Measurements from ENCODE around the gene HNRNPF. TPM values are rescaled to one million over a fixed set of nuclear protein-coding genes. Genes with fewer than 3 reads are reported as not detected.
"Not testable (repeated sequence)": the region's sequence is repeated elsewhere in the genome, so short reads cannot be mapped to it uniquely, and the experiment has no call there.

The HNRNPF gene
- total RNA-seq, 4 donors from 2014 or later: 86.2 to 211 (median 142) TPM

DNA sequence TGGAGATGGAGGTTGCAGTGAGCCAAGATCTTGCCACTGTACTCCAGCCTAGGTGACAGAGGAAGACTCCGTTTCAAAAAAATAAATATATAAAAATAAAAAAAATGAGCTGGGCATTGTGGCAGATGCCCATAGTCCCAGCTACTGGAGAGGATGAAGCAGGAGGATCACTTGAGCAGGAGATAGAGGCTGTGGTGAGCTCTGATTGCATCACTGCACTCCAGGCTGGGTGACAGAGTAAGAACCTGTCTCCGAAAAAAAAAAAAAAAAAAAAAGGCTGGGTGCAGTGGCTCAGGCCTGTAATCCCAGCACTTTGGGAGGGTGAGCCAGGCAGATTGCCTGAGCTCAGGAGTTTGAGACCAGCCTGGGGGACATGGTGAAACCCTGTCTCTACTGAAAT is 39.8 kb upstream of the HNRNPF start:
- intact Hi-C loops (cut with DNase I; ENCODE audit: low total_unique reads): no loop called here
- DNase-seq: no peak
- TF ChIP-seq, protein P1, sequence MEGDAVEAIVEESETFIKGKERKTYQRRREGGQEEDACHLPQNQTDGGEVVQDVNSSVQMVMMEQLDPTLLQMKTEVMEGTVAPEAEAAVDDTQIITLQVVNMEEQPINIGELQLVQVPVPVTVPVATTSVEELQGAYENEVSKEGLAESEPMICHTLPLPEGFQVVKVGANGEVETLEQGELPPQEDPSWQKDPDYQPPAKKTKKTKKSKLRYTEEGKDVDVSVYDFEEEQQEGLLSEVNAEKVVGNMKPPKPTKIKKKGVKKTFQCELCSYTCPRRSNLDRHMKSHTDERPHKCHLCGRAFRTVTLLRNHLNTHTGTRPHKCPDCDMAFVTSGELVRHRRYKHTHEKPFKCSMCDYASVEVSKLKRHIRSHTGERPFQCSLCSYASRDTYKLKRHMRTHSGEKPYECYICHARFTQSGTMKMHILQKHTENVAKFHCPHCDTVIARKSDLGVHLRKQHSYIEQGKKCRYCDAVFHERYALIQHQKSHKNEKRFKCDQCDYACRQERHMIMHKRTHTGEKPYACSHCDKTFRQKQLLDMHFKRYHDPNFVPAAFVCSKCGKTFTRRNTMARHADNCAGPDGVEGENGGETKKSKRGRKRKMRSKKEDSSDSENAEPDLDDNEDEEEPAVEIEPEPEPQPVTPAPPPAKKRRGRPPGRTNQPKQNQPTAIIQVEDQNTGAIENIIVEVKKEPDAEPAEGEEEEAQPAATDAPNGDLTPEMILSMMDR (IDR thresholded peaks at IDR 0.05): no peak
- no peak for TF ChIP-seq POLR2A (IDR thresholded peaks at IDR 0.05)

GRCh38 chr10:43446219-43447017 is 37.4 kb upstream of the HNRNPF start:
- DNase-seq; H3K36me3 ChIP-seq; intact Hi-C loops (cut with DNase I; ENCODE audit: low total_unique reads); H3K4me3 ChIP-seq; H3K9me3 ChIP-seq; H3K4me1 ChIP-seq; H3K27ac ChIP-seq; H3K27me3 ChIP-seq: not testable (repeated sequence)

More for the DNA sequence above, 39.8 kb upstream of the HNRNPF start:
- H3K36me3 ChIP-seq: no peaks in the 10 kb centered on the region
- no peak overlapping the region for H3K27ac ChIP-seq
- H3K27me3 ChIP-seq: no peaks in the 10 kb centered on the region
- H3K9me3 ChIP-seq: no peaks in the 10 kb centered on the region
- H3K4me1 ChIP-seq: no peaks in the 10 kb centered on the region
- no peak overlapping the region for H3K4me3 ChIP-seq

DNA sequence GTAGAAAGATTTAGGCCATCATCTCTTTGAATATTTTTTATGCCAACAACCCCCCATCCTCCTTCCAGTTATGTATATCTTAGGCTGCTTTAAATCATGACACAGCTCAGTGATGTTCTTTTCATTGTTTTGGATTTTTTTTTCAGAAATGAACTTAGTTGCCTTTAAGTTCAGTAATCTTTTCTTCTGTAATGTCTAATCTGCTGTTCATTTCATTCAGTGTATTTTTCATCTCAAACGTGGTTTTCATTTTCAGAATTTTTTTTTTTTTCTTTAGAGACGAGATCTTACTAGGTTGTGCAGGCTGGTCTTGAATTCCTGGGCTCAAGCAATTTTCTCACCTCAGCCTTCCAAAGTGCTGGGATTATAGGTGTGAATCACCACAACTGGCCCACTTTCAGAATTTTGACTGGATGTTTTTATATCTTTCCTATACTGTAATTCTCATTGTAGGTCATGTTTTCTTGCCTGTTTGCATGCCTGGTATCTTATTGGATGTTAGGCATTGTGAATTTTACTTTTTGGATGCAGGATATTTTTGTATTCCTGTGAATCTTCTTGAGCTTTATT is 36.0 kb upstream of the HNRNPF start:
- H3K9me3 ChIP-seq: no peaks in the 10 kb centered on the region
- H3K4me1 ChIP-seq: no peaks in the 10 kb centered on the region
- H3K27ac ChIP-seq: no peak overlapping the region
- DNase-seq: no peak
- no peaks in the 10 kb centered on the region for H3K36me3 ChIP-seq
- intact Hi-C loops (cut with DNase I; ENCODE audit: low total_unique reads): no loop called here
- no peak overlapping the region for H3K4me3 ChIP-seq
- no peaks in the 10 kb centered on the region for H3K27me3 ChIP-seq
- TF ChIP-seq POLR2A (IDR thresholded peaks at IDR 0.05): no peak
- TF ChIP-seq, protein P1 (IDR thresholded peaks at IDR 0.05): no peak

GRCh38 chr10:43444323-43444722 is 35.3 kb upstream of the HNRNPF start:
- DNase-seq: no peak
- Histone ChIP-seq H3K4me1 (no peaks in the 10 kb centered on the region), H3K27ac (no peak overlapping the region), H3K4me3 (no peak overlapping the region), H3K27me3 (no peaks in the 10 kb centered on the region), H3K36me3 (no peaks in the 10 kb centered on the region), H3K9me3 (no peaks in the 10 kb centered on the region)
- TF ChIP-seq, protein P1 (IDR thresholded peaks at IDR 0.05): no peak
- TF ChIP-seq POLR2A (IDR thresholded peaks at IDR 0.05): no peak
- intact Hi-C loops (cut with DNase I; ENCODE audit: low total_unique reads): no loop called here

- Histone ChIP-seq H3K27ac (no peak overlapping the region), H3K4me3 (no peak overlapping the region), H3K36me3 (no peaks in the 10 kb centered on the region), H3K9me3 (no peaks in the 10 kb centered on the region), H3K27me3 (no peaks in the 10 kb centered on the region), H3K4me1 (no peaks in the 10 kb centered on the region)
- intact Hi-C loops (cut with DNase I; ENCODE audit: low total_unique reads): no loop called here
- no peak for TF ChIP-seq POLR2A (IDR thresholded peaks at IDR 0.05)
- TF ChIP-seq, protein P1 (IDR thresholded peaks at IDR 0.05): no peak
- no peak for DNase-seq
These were observed 31.6 kb upstream of the HNRNPF start for GRCh38 chr10:43440463-43441134.
